Sigmoid colon (tissue), 7 donors: ENCODE results near the gene MSRB2. TPM values are rescaled to one million over a fixed set of nuclear protein-coding genes. Genes with fewer than 3 reads are reported as not detected.
A peak's percentile ranks its signal among the peaks of the same experiment; 100 is the strongest.

Experiments
- DNase-seq: peaks from one replicate; pipeline ENCODE4 v3.0.0-alpha.2; 2019
- H3K27ac ChIP-seq, 4 donors: fragments of 200-600 bp; sonication (generic); one replicate each; pipeline ENCODE4 v1.5.1; 2016 to 2019; ENCODE audit warnings: mild to moderate bottlenecking in 1 of 4
- H3K27me3 ChIP-seq, 3 donors: fragments of 200-600 bp; sonication (generic); one replicate each; pipeline ENCODE4 v1.5.1; 2019; ENCODE audit warnings: mild to moderate bottlenecking in 1 of 3
- H3K36me3 ChIP-seq, 4 donors: fragments of 200-600 bp; sonication (generic); one replicate each; pipeline ENCODE4 v1.5.1; 2016 to 2019
- H3K4me1 ChIP-seq, 4 donors: fragments of 200-600 bp; sonication (generic); one replicate each; pipeline ENCODE4 v1.5.1; 2017 to 2019
- H3K4me3 ChIP-seq, 4 donors: fragments of 200-600 bp; sonication (generic); one replicate each; pipeline ENCODE4 v1.5.1; 2017 to 2019; ENCODE audit warnings: mild to moderate bottlenecking in 2 of 4, moderate library complexity in 1 of 4
- H3K9me3 ChIP-seq, 4 donors: fragments of 200-600 bp in 3 of 4; sonication (generic) in 3 of 4; one replicate each; pipeline versions ENCODE4 v1.5.1 to v1.6.1; 2013 to 2019
- CTCF ChIP-seq, 4 experiments: fragments of 450-650 bp in 3 of 4; fragments of 200-600 bp in 1 of 4; IDR thresholded peaks; one replicate each; pipeline ENCODE4 v1.5.1; 2016 to 2019; ENCODE audit warnings: antibody characterized with exemption in 4 of 4, mild to moderate bottlenecking in 3 of 4, moderate library complexity in 2 of 4
- EP300 ChIP-seq, 4 donors: sonication (generic); formaldehyde crosslinking; IDR thresholded peaks; one replicate each; pipeline ENCODE4 v1.6.1; 2017; ENCODE audit warnings: antibody characterized with exemption in 4 of 4
- POLR2A ChIP-seq, 2 donors: fragments of 450-650 bp; IDR thresholded peaks; one replicate each; pipeline ENCODE4 v1.6.1; 2016; ENCODE audit warnings: antibody characterized with exemption in 2 of 2, mild to moderate bottlenecking in 2 of 2, moderate library complexity in 2 of 2
- POLR2AphosphoS5 ChIP-seq, 4 donors: sonication (generic); formaldehyde crosslinking; IDR thresholded peaks; one replicate each; pipeline ENCODE4 v1.6.1; 2017; ENCODE audit warnings: antibody characterized with exemption in 4 of 4
- WGBS, 2 donors: extraction: QIAGEN DNeasy Blood & Tissue Kit; methylation state at CpG; one replicate each; pipeline ENCODE4 v1.1.7; 2013; 5-methylcytosine and 5-hydroxymethylcytosine counted together
- intact Hi-C: fragments of 100-400 bp; cut with DNase I; formaldehyde crosslinking; loops from one replicate; pipeline ENCODE4 v1.15.1; 2023
- polyA plus RNA-seq, 3 donors: library from polyadenylated mRNA; stranded (reverse); fragments of 200-250 nt; gene quantifications; one replicate each; pipeline ENCODE4 v1.2.3, GENCODE V29; 2013
- total RNA-seq, 4 donors: library from RNA; depleted of rRNA; stranded (reverse); fragments of >200 nt; gene quantifications; one replicate each; pipeline ENCODE4 v1.1.0, GENCODE V29; 2016
- donor health status: healthy with polysubstance abuse.
- donor health status: Bipolar disorder and iron deficiency.
- donor health status: healthy.

The MSRB2 gene
- total and polyA plus RNA-seq, 7 donors: 16.6 to 56.3 (median 32.7) TPM

- intact Hi-C loops: no loop called here
- H3K9me3 ChIP-seq: no peaks in the 10 kb centered on the region
- H3K27ac ChIP-seq: peak overlapping the region in 3 of 4 donors; percentile 17 to 67 (median 64)
- H3K27me3 ChIP-seq: no peaks in the 10 kb centered on the region
- H3K4me1 ChIP-seq: peaks cover 0 to 17% (median 11%) of the 10 kb centered on the region in 4 donors
- WGBS, 2 donors: 52 to 84% methylated on average over 4 of the region's 4 CpGs
- TF ChIP-seq EP300 (IDR thresholded peaks at IDR 0.05) (no peak), POLR2AphosphoS5 (IDR thresholded peaks at IDR 0.05) (no peak), POLR2A (IDR thresholded peaks at IDR 0.05) (no peak), CTCF (IDR thresholded peaks at IDR 0.05) (no peak)
- no peak for DNase-seq
- no peak overlapping the region for H3K4me3 ChIP-seq
- H3K36me3 ChIP-seq: no peaks in the 10 kb centered on the region
Observed at GRCh38 chr10:23081891-23082290, 13.5 kb upstream of the MSRB2 start.

GRCh38 chr10:23088609-23089008 lies 6.8 kb upstream of the MSRB2 start:
- H3K36me3 ChIP-seq: no peaks in the 10 kb centered on the region
- no peak overlapping the region for H3K4me3 ChIP-seq
- no peak for DNase-seq
- no peaks in the 10 kb centered on the region for H3K4me1 ChIP-seq
- no peaks in the 10 kb centered on the region for H3K27me3 ChIP-seq
- TF ChIP-seq POLR2A (IDR thresholded peaks at IDR 0.05) (no peak), CTCF (IDR thresholded peaks at IDR 0.05) (no peak), POLR2AphosphoS5 (IDR thresholded peaks at IDR 0.05) (no peak), EP300 (IDR thresholded peaks at IDR 0.05) (no peak)
- intact Hi-C loops: no loop called here
- no peaks in the 10 kb centered on the region for H3K9me3 ChIP-seq
- H3K27ac ChIP-seq: no peak overlapping the region

GRCh38 chr10:23094786-23095403 lies 484 bp upstream of the MSRB2 start:
- Histone ChIP-seq H3K36me3 (no peaks in the 10 kb centered on the region), H3K27ac (peak overlapping the region; percentile 90 to 99 (median 96)), H3K4me1 (peaks cover 0 to 17% (median 12%) of the 10 kb centered on the region in 4 donors), H3K4me3 (peak overlapping the region; percentile 21 to 95 (median 68)), H3K9me3 (peaks cover 0 to 4% (median 0%) of the 10 kb centered on the region in 4 donors), H3K27me3 (no peaks in the 10 kb centered on the region)
- TF ChIP-seq EP300 (IDR thresholded peaks at IDR 0.05): no peak
- TF ChIP-seq POLR2AphosphoS5 (IDR thresholded peaks at IDR 0.05): peak in 2 of 4 donors; percentile 20 to 50
- intact Hi-C loops: loop anchor here (5.0 to 10.0 kb wide), 8 partner anchors 342 to 1920 kb away; partner anchors contain the start of genes BMI1, DNAJC1, ENKUR and OTUD1
- DNase-seq: no peak
- 11 to 36% methylated on average over 8 of the region's 8 CpGs for WGBS, 2 donors

- TF ChIP-seq POLR2A (IDR thresholded peaks at IDR 0.05) (no peak), POLR2AphosphoS5 (IDR thresholded peaks at IDR 0.05) (peak; percentile 21 to 64 (median 56)), CTCF (IDR thresholded peaks at IDR 0.05) (no peak), EP300 (IDR thresholded peaks at IDR 0.05) (no peak)
- DNase-seq: peak; percentile 83
- peaks cover 0 to 17% (median 12%) of the 10 kb centered on the region in 4 donors for H3K4me1 ChIP-seq
- no peaks in the 10 kb centered on the region for H3K36me3 ChIP-seq
- no peaks in the 10 kb centered on the region for H3K27me3 ChIP-seq
- H3K4me3 ChIP-seq: peak overlapping the region; percentile 62 to 95 (median 79)
- intact Hi-C loops: loop anchor here (5.0 to 10.0 kb wide), 7 partner anchors 341 to 1919 kb away; partner anchors contain the start of genes BMI1, DNAJC1, ENKUR and OTUD1
- H3K27ac ChIP-seq: peak overlapping the region; percentile 90 to 99 (median 96)
- 20 to 21% methylated on average over 21 of the region's 21 CpGs for WGBS, 2 donors
- H3K9me3 ChIP-seq: peaks cover 0 to 4% (median 0%) of the 10 kb centered on the region in 4 donors
Observed at GRCh38 chr10:23095966-23096801, 805 bp downstream of the MSRB2 start.
